ENCODE measurements around the gene CHRM3.
"Not testable (repeated sequence)": the region's sequence is repeated elsewhere in the genome, so short reads cannot be mapped to it uniquely, and the experiment has no call there.

CHRM3 gene

DNA sequence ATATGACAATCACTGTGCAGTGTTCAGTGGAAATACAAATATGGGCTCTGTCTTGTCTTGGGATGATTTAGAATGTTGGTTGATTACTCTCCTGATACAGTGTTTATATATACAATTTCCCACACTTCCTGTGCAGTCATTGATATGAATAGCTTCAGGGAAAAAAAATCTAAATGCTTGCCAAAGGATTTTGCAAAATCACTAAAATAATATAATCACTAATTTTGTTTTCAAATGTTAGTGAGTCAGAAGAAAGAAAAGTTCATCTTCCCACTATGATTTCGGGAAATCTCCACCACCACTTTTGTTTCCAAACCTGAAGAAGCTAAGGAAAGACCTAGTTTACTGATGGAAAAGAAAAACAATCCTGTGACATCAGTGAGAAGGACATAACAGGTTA lies 32.1 kb upstream of the CHRM3 start:
- TF ChIP-seq, protein P1, sequence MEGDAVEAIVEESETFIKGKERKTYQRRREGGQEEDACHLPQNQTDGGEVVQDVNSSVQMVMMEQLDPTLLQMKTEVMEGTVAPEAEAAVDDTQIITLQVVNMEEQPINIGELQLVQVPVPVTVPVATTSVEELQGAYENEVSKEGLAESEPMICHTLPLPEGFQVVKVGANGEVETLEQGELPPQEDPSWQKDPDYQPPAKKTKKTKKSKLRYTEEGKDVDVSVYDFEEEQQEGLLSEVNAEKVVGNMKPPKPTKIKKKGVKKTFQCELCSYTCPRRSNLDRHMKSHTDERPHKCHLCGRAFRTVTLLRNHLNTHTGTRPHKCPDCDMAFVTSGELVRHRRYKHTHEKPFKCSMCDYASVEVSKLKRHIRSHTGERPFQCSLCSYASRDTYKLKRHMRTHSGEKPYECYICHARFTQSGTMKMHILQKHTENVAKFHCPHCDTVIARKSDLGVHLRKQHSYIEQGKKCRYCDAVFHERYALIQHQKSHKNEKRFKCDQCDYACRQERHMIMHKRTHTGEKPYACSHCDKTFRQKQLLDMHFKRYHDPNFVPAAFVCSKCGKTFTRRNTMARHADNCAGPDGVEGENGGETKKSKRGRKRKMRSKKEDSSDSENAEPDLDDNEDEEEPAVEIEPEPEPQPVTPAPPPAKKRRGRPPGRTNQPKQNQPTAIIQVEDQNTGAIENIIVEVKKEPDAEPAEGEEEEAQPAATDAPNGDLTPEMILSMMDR (IDR thresholded peaks at IDR 0.05; ENCODE audit: borderline replicate concordance, insufficient read depth, low read depth, low read length), result no peak
- no peak overlapping the region for H3K4me3 ChIP-seq (ENCODE audit: low read depth, low read length)

DNA sequence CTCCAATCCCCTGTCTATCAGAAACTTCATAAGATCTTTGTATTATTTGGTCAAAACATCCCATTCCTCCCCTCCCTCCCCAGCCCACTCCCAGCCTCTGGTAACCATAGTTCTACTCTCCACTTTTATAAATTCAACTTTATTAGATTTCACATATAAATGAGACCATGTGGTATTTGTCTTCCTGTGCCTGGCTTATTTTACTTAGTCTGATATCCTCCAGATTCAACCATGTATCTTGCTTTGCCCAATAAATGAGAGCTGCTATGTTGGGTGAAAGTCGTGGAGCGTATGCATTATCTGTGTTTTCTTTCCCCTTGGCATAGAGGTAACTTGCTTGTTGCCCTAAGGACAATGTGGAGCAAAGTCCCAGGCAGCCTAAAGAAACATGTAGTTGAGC lies 28.5 kb upstream of the CHRM3 start:
- TF ChIP-seq, protein P1 (IDR thresholded peaks at IDR 0.05; ENCODE audit: borderline replicate concordance, insufficient read depth, low read depth, low read length), result no peak

DNA sequence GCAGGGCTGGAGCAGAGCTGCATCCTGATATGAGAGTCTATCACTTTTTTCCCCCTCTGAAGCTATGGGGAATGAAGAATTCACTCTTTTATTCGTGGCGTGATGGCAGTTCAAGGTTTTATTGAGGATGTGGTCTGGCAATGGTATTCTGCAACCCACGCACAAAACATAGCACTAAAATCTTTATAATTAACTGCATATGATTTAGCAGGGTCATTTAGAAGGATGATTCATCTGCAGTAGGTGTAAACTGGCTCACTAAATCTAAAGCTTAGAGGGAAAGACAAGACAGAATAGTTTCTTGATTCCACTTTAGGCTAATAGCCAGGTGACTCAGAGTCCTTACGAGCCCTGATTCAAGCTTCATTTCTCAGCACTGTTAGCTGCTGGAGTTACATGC lies 25.0 kb upstream of the CHRM3 start:
- TF ChIP-seq, protein P1 (IDR thresholded peaks at IDR 0.05; ENCODE audit: borderline replicate concordance, insufficient read depth, low read depth, low read length), result no peak
- no peak overlapping the region for H3K4me3 ChIP-seq (ENCODE audit: low read depth, low read length)

More for the DNA sequence above, 28.5 kb upstream of the CHRM3 start:
- no peak overlapping the region for H3K4me3 ChIP-seq (ENCODE audit: low read depth, low read length)

DNA sequence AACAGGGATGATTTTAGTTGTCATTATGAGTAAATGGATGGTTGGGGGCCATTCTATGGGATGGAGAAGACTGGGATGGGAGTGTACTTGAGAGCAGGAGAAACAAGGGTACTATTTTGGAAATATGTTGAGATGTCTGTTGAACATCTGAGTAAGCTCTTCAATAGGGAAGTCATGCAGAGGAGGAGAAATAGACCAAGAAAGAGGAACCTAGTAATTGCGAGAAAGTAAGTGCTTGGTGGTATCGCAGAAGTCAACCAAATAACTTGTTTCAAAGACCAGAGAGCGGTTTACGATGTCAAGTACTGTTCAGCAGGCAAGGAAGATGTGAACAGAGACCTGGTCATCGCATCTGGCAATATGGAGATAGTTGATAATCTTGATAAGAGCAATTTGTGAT lies 22.4 kb upstream of the CHRM3 start:
- TF ChIP-seq, protein P1 (IDR thresholded peaks at IDR 0.05; ENCODE audit: borderline replicate concordance, insufficient read depth, low read depth, low read length), result no peak
- no peak overlapping the region for H3K4me3 ChIP-seq (ENCODE audit: low read depth, low read length)

DNA sequence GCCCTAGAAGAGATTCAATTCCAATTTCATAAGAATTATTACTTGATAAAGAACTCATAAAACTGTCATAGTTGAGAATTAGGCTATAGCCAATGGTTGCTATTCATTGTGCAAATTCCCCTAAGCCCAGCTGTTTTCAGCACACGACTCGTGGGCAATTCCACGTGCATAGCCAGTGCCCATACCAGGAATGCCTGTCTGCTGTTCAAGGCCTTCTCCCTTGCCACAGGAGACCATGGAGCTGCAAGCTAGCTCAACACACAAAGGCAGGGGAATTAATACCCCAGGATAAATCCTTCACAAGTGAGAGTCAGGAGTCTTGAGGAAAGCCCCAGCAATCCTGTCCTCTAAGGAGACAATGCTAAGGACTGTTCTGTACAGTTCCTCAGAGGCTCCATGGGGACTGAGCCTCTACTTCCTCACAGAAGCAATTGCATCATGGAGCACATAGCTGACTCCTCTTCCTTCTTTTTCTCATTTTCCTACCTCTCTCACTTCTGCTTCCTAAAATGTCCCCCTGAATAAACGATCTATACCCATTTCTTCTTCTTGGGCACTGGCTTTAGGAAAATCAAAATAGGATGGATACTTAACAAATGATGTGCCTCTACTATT lies 19.1 kb upstream of the CHRM3 start:
- TF ChIP-seq, protein P1 (IDR thresholded peaks at IDR 0.05; ENCODE audit: borderline replicate concordance, insufficient read depth, low read depth, low read length), result no peak
- H3K4me3 ChIP-seq (ENCODE audit: low read depth, low read length), result no peak overlapping the region

DNA sequence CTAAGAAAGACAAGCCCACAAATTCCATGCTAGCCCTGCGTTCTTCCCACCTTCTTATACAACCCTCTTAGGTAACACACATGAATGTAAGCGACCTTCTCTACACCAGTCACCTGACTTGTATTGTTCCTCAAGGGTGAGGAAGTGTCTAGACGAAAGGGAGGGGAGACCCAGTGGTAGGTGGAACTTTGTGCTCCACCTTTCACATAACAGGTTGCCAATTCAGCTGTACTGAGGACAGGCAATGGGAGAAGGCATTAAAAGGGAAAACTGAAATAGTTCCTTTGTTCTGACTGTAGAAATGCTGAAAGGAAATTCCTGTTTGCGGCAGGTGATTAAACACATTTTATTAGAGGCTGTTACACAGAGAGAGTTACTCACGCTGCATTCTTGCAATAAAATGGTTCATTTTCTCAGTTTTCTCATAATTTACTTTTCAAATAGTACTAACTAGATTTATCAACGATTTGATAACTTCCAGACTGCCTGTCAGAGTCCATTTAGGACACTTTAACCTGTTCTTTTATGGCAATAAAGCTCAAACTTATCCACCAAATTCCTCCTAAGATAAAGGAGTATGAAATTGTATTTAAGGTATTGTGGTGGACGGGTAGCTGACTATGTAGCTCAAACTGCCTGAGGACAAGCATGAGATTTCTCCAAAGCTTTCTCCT lies 17.8 kb upstream of the CHRM3 start:
- TF ChIP-seq, protein P1 (IDR thresholded peaks at IDR 0.05; ENCODE audit: borderline replicate concordance, insufficient read depth, low read depth, low read length), result no peak
- no peak overlapping the region for H3K4me3 ChIP-seq (ENCODE audit: low read depth, low read length)

DNA sequence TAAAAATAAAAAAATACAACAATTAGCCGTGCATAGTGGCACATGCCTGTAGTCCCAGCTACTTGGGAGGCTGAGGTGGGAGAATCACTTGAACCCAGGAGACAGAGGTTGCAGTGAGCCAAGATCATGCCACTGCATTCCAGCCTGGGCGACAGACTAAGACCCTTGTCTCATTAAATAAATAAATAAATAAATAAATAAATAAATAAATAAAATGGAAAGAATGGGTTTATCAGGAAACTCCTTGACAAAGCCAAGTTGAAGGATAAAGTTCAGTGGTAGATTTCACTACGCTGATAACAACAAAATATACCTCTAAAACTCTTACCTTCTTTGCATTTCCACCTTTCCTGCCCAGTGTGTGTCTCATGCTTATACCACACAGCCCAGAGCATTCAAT lies 15.5 kb upstream of the CHRM3 start:
- not testable (repeated sequence) for H3K4me3 ChIP-seq (ENCODE audit: low read depth, low read length)
